T-helper 17 cell (primary cell): ENCODE data around the gene UIMC1. TPM values are rescaled to one million over a fixed set of nuclear protein-coding genes. Genes with fewer than 3 reads are reported as not detected.

Experiments used
- ATAC-seq: fragments of 150-1000 bp; cut with Tn5 transposase; 2 replicates; pipeline ENCODE4 v1.10.0; 2021; ENCODE audit warnings: mild to moderate bottlenecking, moderate library complexity
- DNase-seq, 3 donors: peaks; one replicate each; pipeline versions ENCODE4 v3.0.0 to v3.0.0-alpha.2; 2020 to 2021
- H3K9me3 ChIP-seq: one replicate; pipeline ENCODE4 v1.7.0; 2013; ENCODE audit warnings: low read length, mild to moderate bottlenecking; ENCODE audit not compliant: control insufficient read depth, poor library complexity, severe bottlenecking
- H3K27ac Mint-ChIP-seq: one replicate; pipeline ENCODE4 v1.8.0; 2022; ENCODE audit warnings: mild to moderate bottlenecking, moderate library complexity, mixed read lengths
- H3K27me3 Mint-ChIP-seq: one replicate; pipeline ENCODE4 v1.8.0; 2022; ENCODE audit warnings: mixed read lengths
- H3K36me3 Mint-ChIP-seq: one replicate; pipeline ENCODE4 v1.8.0; 2022; ENCODE audit warnings: low read depth, mixed read lengths
- H3K4me1 Mint-ChIP-seq: one replicate; pipeline ENCODE4 v1.8.0; 2022; ENCODE audit warnings: mild to moderate bottlenecking, mixed read lengths
- H3K4me3 Mint-ChIP-seq: one replicate; pipeline ENCODE4 v1.8.0; 2022; ENCODE audit warnings: mild to moderate bottlenecking, moderate library complexity, mixed read lengths
- total RNA-seq, 4 donors: library from RNA in 2 of 4; stranded (reverse) in 2 of 4; gene quantifications; one replicate each; pipeline ENCODE4 v1.2.3 and lab custom pipeline; 2022 to 2026

Gene UIMC1
- total RNA-seq, 2 donors from 2014 or later, result 57.6 to 65.3 TPM

- ATAC-seq (no peak), DNase-seq (no peak)
- Mint-ChIP-seq H3K27ac (no peak overlapping the region), H3K27me3 (peaks cover 33% of the 10 kb centered on the region), H3K4me3 (no peak overlapping the region), H3K4me1 (peaks cover 8% of the 10 kb centered on the region), H3K36me3 (peaks cover 2% of the 10 kb centered on the region)
- H3K9me3 ChIP-seq, result no peaks in the 10 kb centered on the region
Measured at GRCh38 chr5:176881021-176881749, 125.4 kb downstream of the UIMC1 start.

- Mint-ChIP-seq H3K4me1 (peaks cover 14% of the 10 kb centered on the region), H3K36me3 (peaks cover 2% of the 10 kb centered on the region)
Measured at GRCh38 chr5:176880366-176881020, 126.1 kb downstream of the UIMC1 start.

GRCh38 chr5:176879663-176880361, 126.8 kb downstream of the UIMC1 start:
- no peak for DNase-seq
- Mint-ChIP-seq H3K4me3 (no peak overlapping the region), H3K27ac (no peak overlapping the region), H3K27me3 (peaks cover 47% of the 10 kb centered on the region), H3K4me1 (peaks cover 17% of the 10 kb centered on the region), H3K36me3 (peaks cover 2% of the 10 kb centered on the region)
- ATAC-seq, result no peak
- no peaks in the 10 kb centered on the region for H3K9me3 ChIP-seq

More at GRCh38 chr5:176880366-176881020, 126.1 kb downstream of the UIMC1 start:
- no peak for DNase-seq
- H3K27ac Mint-ChIP-seq, result no peak overlapping the region
- H3K9me3 ChIP-seq, result no peaks in the 10 kb centered on the region
- H3K4me3 Mint-ChIP-seq, result no peak overlapping the region
- no peak for ATAC-seq
- H3K27me3 Mint-ChIP-seq, result peaks cover 40% of the 10 kb centered on the region

- H3K36me3 Mint-ChIP-seq, result peaks cover 2% of the 10 kb centered on the region
- H3K4me1 Mint-ChIP-seq, result peaks cover 13% of the 10 kb centered on the region
- no peak for DNase-seq
- H3K27ac Mint-ChIP-seq, result no peak overlapping the region
- H3K27me3 Mint-ChIP-seq, result peaks cover 49% of the 10 kb centered on the region
- ATAC-seq, result no peak
- no peaks in the 10 kb centered on the region for H3K9me3 ChIP-seq
- H3K4me3 Mint-ChIP-seq, result no peak overlapping the region
Measured at GRCh38 chr5:176878906-176879662, 127.5 kb downstream of the UIMC1 start.

- no peaks in the 10 kb centered on the region for H3K9me3 ChIP-seq
- Mint-ChIP-seq H3K4me3 (no peak overlapping the region), H3K27ac (no peak overlapping the region), H3K36me3 (peaks cover 2% of the 10 kb centered on the region), H3K27me3 (peaks cover 49% of the 10 kb centered on the region), H3K4me1 (peaks cover 13% of the 10 kb centered on the region)
- no peak for DNase-seq
- no peak for ATAC-seq
Measured at GRCh38 chr5:176878463-176878862, 128.1 kb downstream of the UIMC1 start.

GRCh38 chr5:176877793-176878331, 128.7 kb downstream of the UIMC1 start:
- H3K4me1 Mint-ChIP-seq, result peaks cover 15% of the 10 kb centered on the region
- no peak overlapping the region for H3K27ac Mint-ChIP-seq
- no peaks in the 10 kb centered on the region for H3K9me3 ChIP-seq
- H3K4me3 Mint-ChIP-seq, result no peak overlapping the region
- H3K36me3 Mint-ChIP-seq, result peaks cover 2% of the 10 kb centered on the region
- ATAC-seq, result no peak
- no peak for DNase-seq
- H3K27me3 Mint-ChIP-seq, result peaks cover 44% of the 10 kb centered on the region

GRCh38 chr5:176876506-176877431, 129.8 kb downstream of the UIMC1 start:
- Mint-ChIP-seq H3K27ac (no peak overlapping the region), H3K36me3 (no peaks in the 10 kb centered on the region), H3K4me1 (peaks cover 14% of the 10 kb centered on the region), H3K27me3 (peaks cover 43% of the 10 kb centered on the region), H3K4me3 (no peak overlapping the region)
- ATAC-seq (no peak), DNase-seq (no peak)
- no peaks in the 10 kb centered on the region for H3K9me3 ChIP-seq

- Mint-ChIP-seq H3K27ac (no peak overlapping the region), H3K27me3 (peaks cover 37% of the 10 kb centered on the region), H3K4me3 (no peak overlapping the region), H3K4me1 (peaks cover 14% of the 10 kb centered on the region), H3K36me3 (no peaks in the 10 kb centered on the region)
- ATAC-seq, result no peak
- no peak for DNase-seq
- no peaks in the 10 kb centered on the region for H3K9me3 ChIP-seq
Measured at GRCh38 chr5:176875783-176876505, 130.6 kb downstream of the UIMC1 start.

- Mint-ChIP-seq H3K36me3 (no peaks in the 10 kb centered on the region), H3K4me3 (no peak overlapping the region), H3K27ac (no peak overlapping the region), H3K4me1 (peaks cover 18% of the 10 kb centered on the region), H3K27me3 (peaks cover 35% of the 10 kb centered on the region)
- no peaks in the 10 kb centered on the region for H3K9me3 ChIP-seq
- DNase-seq (no peak), ATAC-seq (no peak)
Measured at GRCh38 chr5:176875014-176875550, 131.5 kb downstream of the UIMC1 start.

- H3K9me3 ChIP-seq, result no peaks in the 10 kb centered on the region
- Mint-ChIP-seq H3K4me1 (peaks cover 18% of the 10 kb centered on the region), H3K27ac (no peak overlapping the region), H3K27me3 (peaks cover 32% of the 10 kb centered on the region), H3K4me3 (no peak overlapping the region), H3K36me3 (no peaks in the 10 kb centered on the region)
- ATAC-seq (no peak), DNase-seq (no peak)
Measured at GRCh38 chr5:176874198-176874780, 132.3 kb downstream of the UIMC1 start.

GRCh38 chr5:176873541-176874172, 132.9 kb downstream of the UIMC1 start:
- Mint-ChIP-seq H3K27ac (peak overlapping the region; percentile 5), H3K4me3 (no peak overlapping the region)
- no peak for ATAC-seq

More at GRCh38 chr5:176873541-176874172, 132.9 kb downstream of the UIMC1 start:
- H3K4me1 Mint-ChIP-seq, result peaks cover 18% of the 10 kb centered on the region
- DNase-seq, result no peak
- peaks cover 28% of the 10 kb centered on the region for H3K27me3 Mint-ChIP-seq
- no peaks in the 10 kb centered on the region for H3K36me3 Mint-ChIP-seq
- no peaks in the 10 kb centered on the region for H3K9me3 ChIP-seq
